SK-N-MC (cell line): ENCODE data around the gene RDH5.

Experiments
- EZH2 ChIP-seq: fragments of 200-600 bp; sonication (generic); IDR thresholded peaks from one replicate; pipeline ENCODE4 v1.6.1; 2017; ENCODE audit warnings: antibody characterized with exemption
- FOXP2 ChIP-seq: optimal IDR thresholded peaks from 2 replicates; pipeline ENCODE3; 2011; ENCODE audit warnings: mild to moderate bottlenecking, moderate library complexity; ENCODE audit not compliant: insufficient read depth; ENCODE audit errors: extremely low read length, control extremely low read depth
- POLR2AphosphoS5 ChIP-seq: IDR thresholded peaks from 2 replicates; pipeline ENCODE4 v1.6.1; 2012; ENCODE audit warnings: mild to moderate bottlenecking, low read depth, low read length, borderline replicate concordance

DNA sequence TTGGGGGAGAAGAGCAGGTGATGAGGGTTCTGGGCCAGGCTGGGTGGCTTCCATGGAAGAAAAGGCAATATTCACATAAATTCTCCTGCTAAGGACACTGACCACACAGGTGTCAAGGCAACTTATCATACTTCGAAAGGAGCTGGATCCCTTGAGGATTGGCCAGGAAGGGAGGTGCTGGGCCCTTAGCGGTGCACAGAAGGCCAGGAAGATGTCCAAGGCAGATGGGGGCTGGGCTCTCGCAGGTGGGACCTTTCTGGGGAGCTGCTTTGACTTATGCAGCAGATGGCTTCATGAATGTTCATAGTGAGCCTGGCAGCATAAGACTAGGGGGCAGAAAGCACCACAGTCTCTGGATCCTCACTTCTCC, 4.7 kb downstream of the RDH5 start:
- TF ChIP-seq EZH2 (no peak), FOXP2 (no peak), POLR2AphosphoS5 (no peak)
